Caco-2 (cell line): Measurements from ENCODE around the gene HLA-DMB. TPM values are rescaled to one million over a fixed set of nuclear protein-coding genes. Genes with fewer than 3 reads are reported as not detected.

Source experiments
- BruUV-seq: library from RNA; stranded (reverse); fragments of 400-500 nt; replicated peaks from 2 replicates; lab custom pipeline; 2021; lab: Mats Ljungman, UMichigan
- CTCF ChIA-PET: fragments of 300-600 bp; sonication (Branson Sonifier 250); formaldehyde crosslinking; loops from one replicate; lab custom pipeline; 2022; ENCODE audit warnings: antibody characterized with exemption; lab: Charles Lee
- POLR2A ChIA-PET: fragments of 300-600 bp; sonication (Branson Sonifier 250); formaldehyde crosslinking; loops from one replicate; lab custom pipeline; 2022; ENCODE audit warnings: antibody characterized with exemption; lab: Charles Lee
- DNase-seq, 2 experiments: peaks; one replicate each; pipeline versions ENCODE4 v3.0.0 to v3.0.0-alpha.2; 2020 to 2022
- H3K27me3 ChIP-seq: replicated peaks from 2 replicates; pipeline ENCODE4 v1.6.0; 2011; ENCODE audit warnings: low read length; ENCODE audit not compliant: control insufficient read depth, insufficient read depth
- H3K36me3 ChIP-seq: 2 replicates; pipeline ENCODE4 v1.5.1; 2011; ENCODE audit warnings: low read length; ENCODE audit not compliant: control insufficient read depth, insufficient read depth
- H3K4me1 ChIP-seq: fragments of 250-450 bp; sonication (Bioruptor Pico); 2 replicates; pipeline ENCODE4 v1.5.1; 2020; ENCODE audit warnings: mild to moderate bottlenecking
- H3K4me3 ChIP-seq: 2 replicates; pipeline ENCODE4 v1.5.1; 2011; ENCODE audit warnings: low read depth, mild to moderate bottlenecking, control low read depth, low read length
- H3K9me3 ChIP-seq: fragments of 250-450 bp; sonication (Bioruptor Pico); 2 replicates; pipeline ENCODE4 v1.5.1; 2020; ENCODE audit warnings: mild to moderate bottlenecking, moderate library complexity
- H3K27ac Mint-ChIP-seq: one replicate; pipeline ENCODE4 v1.8.0; 2022; ENCODE audit warnings: mixed read lengths; ENCODE audit not compliant: unreplicated experiment
- H3K27me3 Mint-ChIP-seq: one replicate; pipeline ENCODE4 v1.8.0; 2022; ENCODE audit warnings: mixed read lengths; ENCODE audit not compliant: insufficient read depth, unreplicated experiment
- H3K36me3 Mint-ChIP-seq: one replicate; pipeline ENCODE4 v1.8.0; 2022; ENCODE audit warnings: mild to moderate bottlenecking, mixed read lengths; ENCODE audit not compliant: insufficient read depth, unreplicated experiment
- H3K4me1 Mint-ChIP-seq: one replicate; pipeline ENCODE4 v1.8.0; 2022; ENCODE audit warnings: low read depth, mixed read lengths; ENCODE audit not compliant: unreplicated experiment
- H3K4me3 Mint-ChIP-seq: one replicate; pipeline ENCODE4 v1.8.0; 2022; ENCODE audit warnings: mild to moderate bottlenecking, moderate library complexity, mixed read lengths; ENCODE audit not compliant: unreplicated experiment
- H3K9me3 Mint-ChIP-seq: one replicate; pipeline ENCODE4 v1.8.0; 2022; ENCODE audit warnings: mixed read lengths; ENCODE audit not compliant: unreplicated experiment
- CTCF ChIP-seq, 2 experiments: fragments of 200-600 bp in 1 of 2; IDR thresholded peaks; 1 replicate in 1 of 2; 2 replicates in 1 of 2; pipeline versions ENCODE4 v1.5.1 to v1.8.0; 2011 to 2022; ENCODE audit warnings: antibody characterized with exemption in 1 of 2, control low read depth in 1 of 2, inconsistent platforms in 1 of 2, low read depth in 1 of 2, low read length in 1 of 2, mild to moderate bottlenecking in 1 of 2, moderate library complexity in 1 of 2; ENCODE audit not compliant: insufficient read depth in 1 of 2, severe bottlenecking in 1 of 2, unreplicated experiment in 1 of 2
- intact Hi-C: fragments of 100-400 bp; cut with micrococcal nuclease; formaldehyde crosslinking; loops from one replicate; pipeline ENCODE4 v1.10.0; 2022; ENCODE audit not compliant: unreplicated experiment
- total RNA-seq: library from RNA; stranded (reverse); gene quantifications from 2 replicates; pipeline ENCODE4 v1.2.3, GENCODE V29; 2022

HLA-DMB gene
- total RNA-seq, 1 experiment from 2014 or later: not detected

DNA sequence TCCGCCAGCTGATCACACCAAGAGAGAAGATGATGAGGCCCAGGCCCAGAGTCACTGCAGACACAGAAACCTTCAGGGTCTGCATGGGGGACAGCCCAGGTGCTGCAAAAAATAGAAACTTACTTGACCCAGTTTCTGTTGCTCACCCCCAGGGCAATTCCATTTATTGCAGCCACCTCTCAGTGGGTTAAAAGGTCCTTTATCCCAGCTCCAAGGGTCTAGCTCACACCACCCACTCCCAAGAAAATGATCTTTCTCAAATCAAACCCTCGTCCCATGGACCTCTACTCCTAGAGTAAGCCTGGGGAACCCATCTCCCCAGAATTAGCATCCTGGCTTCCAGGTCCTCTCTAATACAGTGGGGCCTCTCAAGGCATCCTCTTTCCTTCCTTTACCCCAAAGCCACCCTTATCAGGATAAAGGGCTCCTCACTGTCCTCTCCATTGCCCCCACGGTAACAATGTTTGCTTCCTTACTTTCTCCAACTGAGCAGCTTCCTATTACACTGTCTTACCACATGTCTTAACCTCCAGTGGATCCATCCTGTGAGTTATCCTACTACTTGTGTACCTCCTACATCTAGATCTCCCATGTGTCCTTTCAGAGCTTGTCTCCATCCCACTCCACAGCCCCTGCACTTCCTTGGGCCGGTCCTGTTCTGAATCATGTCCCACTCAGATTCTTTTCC is 5.1 kb downstream of the HLA-DMB start:
- intact Hi-C loops: no loop called here
- no peak for DNase-seq
- Histone ChIP-seq H3K4me1 (no peaks in the 10 kb centered on the region), H3K36me3 (no peaks in the 10 kb centered on the region; the same call in 1 of the 2 replicates), H3K9me3 (no peaks in the 10 kb centered on the region), H3K4me3 (no peak overlapping the region), H3K27me3 (no peaks in the 10 kb centered on the region)
- no peak for TF ChIP-seq CTCF (IDR thresholded peaks at IDR 0.05; ENCODE audit: insufficient read depth in 1 of 2, low read depth in 1 of 2, low read length in 1 of 2, severe bottlenecking in 1 of 2, unreplicated experiment in 1 of 2)
- H3K9me3 Mint-ChIP-seq: no peaks in the 10 kb centered on the region
- peaks cover 20% of the 10 kb centered on the region for H3K27me3 Mint-ChIP-seq
- no TSS peak for BruUV-seq
- no peak overlapping the region for H3K4me3 Mint-ChIP-seq
- H3K4me1 Mint-ChIP-seq: no peaks in the 10 kb centered on the region
- ChIA-PET POLR2A (no interaction called here), CTCF (interaction anchor here (0.7 kb wide), 1 partner anchor 41 kb away, joined by 4 read pairs; no protein-coding TSS in a partner anchor)
- H3K27ac Mint-ChIP-seq: no peak overlapping the region
- no peaks in the 10 kb centered on the region for H3K36me3 Mint-ChIP-seq

DNA sequence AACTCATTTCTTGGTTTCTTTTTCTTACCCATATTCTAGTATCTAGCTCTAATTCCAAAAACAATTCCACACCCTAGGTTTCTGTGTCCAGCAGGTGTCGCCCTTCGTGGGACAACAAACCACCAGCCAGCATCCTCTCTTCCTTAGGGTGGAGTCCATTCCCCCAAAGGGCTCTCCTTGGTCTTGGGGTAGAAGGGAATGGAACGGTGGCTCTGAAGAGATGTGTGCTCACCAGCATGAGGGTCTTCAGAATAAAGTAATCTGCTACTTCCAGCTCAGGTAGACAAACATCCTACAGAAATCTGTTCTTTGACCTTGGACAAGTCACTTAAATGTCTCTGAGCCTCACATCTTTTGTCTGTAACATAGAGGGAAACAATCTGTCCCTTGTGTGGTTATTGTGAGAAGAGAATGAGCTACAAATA is 7.2 kb downstream of the HLA-DMB start:
- Mint-ChIP-seq H3K4me1 (no peaks in the 10 kb centered on the region), H3K27me3 (peaks cover 22% of the 10 kb centered on the region), H3K36me3 (no peaks in the 10 kb centered on the region)

More for the DNA sequence above, 7.2 kb downstream of the HLA-DMB start:
- ChIA-PET POLR2A (interaction anchor here (0.6 kb wide), 2 partner anchors 16 to 38 kb away, joined by 3 to 7 read pairs; no protein-coding TSS in a partner anchor), CTCF (interaction anchor here (0.6 to 1.6 kb wide), 25 partner anchors 8 to 271 kb away, joined by 3 to 51 read pairs (median 5); partner anchors contain the start of genes BRD2, HLA-DMA, HSD17B8 and TAP1)
- H3K36me3 ChIP-seq: no peaks in the 10 kb centered on the region; the same call in 1 of the 2 replicates
- H3K27me3 ChIP-seq: no peaks in the 10 kb centered on the region
- no peaks in the 10 kb centered on the region for H3K4me1 ChIP-seq
- peak; percentile 63 to 77 for TF ChIP-seq CTCF (IDR thresholded peaks at IDR 0.05; ENCODE audit: insufficient read depth in 1 of 2, low read depth in 1 of 2, low read length in 1 of 2, severe bottlenecking in 1 of 2, unreplicated experiment in 1 of 2)
- no peak overlapping the region for H3K4me3 ChIP-seq
- H3K27ac Mint-ChIP-seq: no peak overlapping the region
- intact Hi-C loops: loop anchor here (1.0 kb wide), 3 partner anchors 14 to 51 kb away; no protein-coding TSS in a partner anchor
- H3K9me3 Mint-ChIP-seq: no peaks in the 10 kb centered on the region
- DNase-seq: peak; percentile 66 to 76
- BruUV-seq: no TSS peak
- no peak overlapping the region for H3K4me3 Mint-ChIP-seq
- H3K9me3 ChIP-seq: no peaks in the 10 kb centered on the region
